Kidney epithelial cell (primary cell): ENCODE results near the gene ATP6V1G1. TPM values are rescaled to one million over a fixed set of nuclear protein-coding genes. Genes with fewer than 3 reads are reported as not detected.

Source experiments
- DNase-seq: peaks from one replicate; pipeline ENCODE4 v3.0.0-alpha.2; 2010; ENCODE audit warnings: low read depth
- H3K27me3 ChIP-seq: 2 replicates; pipeline ENCODE4 v1.6.0; 2011; ENCODE audit warnings: low read length; ENCODE audit not compliant: control insufficient read depth, insufficient read depth
- H3K36me3 ChIP-seq: 2 replicates; pipeline ENCODE4 v1.5.1; 2011; ENCODE audit warnings: low read length; ENCODE audit not compliant: control insufficient read depth, insufficient read depth
- H3K4me3 ChIP-seq: 2 replicates; pipeline ENCODE4 v1.5.1; 2011; ENCODE audit warnings: low read depth, mild to moderate bottlenecking, control low read depth, low read length
- CTCF ChIP-seq: IDR thresholded peaks from 2 replicates; pipeline ENCODE4 v1.5.1; 2011; ENCODE audit warnings: mild to moderate bottlenecking, moderate library complexity, low read length, control low read depth, inconsistent platforms; ENCODE audit not compliant: insufficient read depth, poor library complexity, severe bottlenecking
- total RNA-seq: library from RNA; depleted of rRNA; stranded (reverse); fragments of >200 nt; gene quantifications from 2 replicates; pipeline ENCODE4 v1.2.3, GENCODE V29; 2015

ATP6V1G1 gene
- total RNA-seq, 1 donor from 2014 or later, result 392 TPM

DNA sequence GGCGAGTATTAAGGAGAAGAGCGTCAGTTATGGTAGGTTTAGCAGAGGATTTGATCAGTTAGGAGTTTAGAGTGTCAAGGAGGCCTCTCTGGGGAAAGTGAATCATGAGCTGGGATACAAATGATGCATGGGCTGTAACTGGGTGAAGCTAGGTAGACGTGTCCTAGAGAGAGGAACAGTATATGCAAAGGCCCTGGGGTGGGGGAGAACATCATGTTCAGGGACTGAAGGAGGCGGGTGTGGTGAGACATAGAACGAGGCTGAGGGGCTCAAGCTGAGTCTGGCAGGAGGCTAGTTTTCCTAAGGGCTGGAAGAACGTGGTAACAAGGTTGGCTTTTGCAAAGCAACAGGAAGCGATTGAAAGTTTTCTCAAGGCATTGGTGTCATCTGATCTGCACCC, 34.0 kb downstream of the ATP6V1G1 start:
- no peaks in the 10 kb centered on the region for H3K36me3 ChIP-seq
- H3K27me3 ChIP-seq, result no peaks in the 10 kb centered on the region
- DNase-seq, result no peak
- no peak overlapping the region for H3K4me3 ChIP-seq
- TF ChIP-seq CTCF, result no peak

GRCh38 chr9:114621975-114622609, 34.5 kb downstream of the ATP6V1G1 start:
- no peak for TF ChIP-seq CTCF
- DNase-seq, result no peak
- H3K36me3 ChIP-seq, result no peaks in the 10 kb centered on the region
- H3K4me3 ChIP-seq, result no peak overlapping the region
- no peaks in the 10 kb centered on the region for H3K27me3 ChIP-seq

- Histone ChIP-seq H3K36me3 (no peaks in the 10 kb centered on the region), H3K4me3 (no peak overlapping the region), H3K27me3 (no peaks in the 10 kb centered on the region)
- TF ChIP-seq CTCF, result no peak
- no peak for DNase-seq
These were observed 37.1 kb downstream of the ATP6V1G1 start for GRCh38 chr9:114624677-114625076.

DNA sequence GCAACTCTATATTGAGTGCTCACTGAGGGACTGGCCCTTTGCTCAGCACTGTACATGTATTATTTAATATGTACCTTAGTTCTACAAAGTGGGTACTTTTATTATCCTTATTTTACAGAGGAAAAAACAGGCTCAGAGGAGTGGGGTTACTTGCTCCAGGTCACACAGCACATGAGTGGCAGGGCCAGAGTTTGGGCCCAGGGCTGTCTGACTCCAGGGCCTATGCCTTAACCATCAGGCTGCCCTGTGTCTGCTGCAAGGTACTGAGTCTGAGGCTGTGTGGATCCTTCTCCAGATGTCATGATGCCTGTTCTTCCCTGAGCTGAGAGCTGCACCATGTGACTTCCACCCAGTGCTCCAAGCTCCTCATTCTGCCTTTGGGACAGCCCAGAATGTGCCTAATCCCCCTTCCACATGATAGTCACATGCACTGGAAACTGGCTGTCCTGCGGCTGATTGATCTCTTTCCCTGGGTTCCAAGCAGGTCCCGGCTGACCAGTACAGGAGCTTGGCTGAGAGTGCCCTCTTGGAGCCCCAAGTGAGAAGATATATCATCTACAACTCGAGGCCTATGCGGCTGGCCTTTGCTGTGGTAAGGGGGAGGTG, 38.9 kb downstream of the ATP6V1G1 start:
- Histone ChIP-seq H3K4me3 (no peak overlapping the region), H3K36me3 (no peaks in the 10 kb centered on the region), H3K27me3 (no peaks in the 10 kb centered on the region)
- DNase-seq, result no peak
- TF ChIP-seq CTCF, result no peak

- no peaks in the 10 kb centered on the region for H3K36me3 ChIP-seq
- DNase-seq, result no peak
- TF ChIP-seq CTCF, result no peak
- no peak overlapping the region for H3K4me3 ChIP-seq
- H3K27me3 ChIP-seq, result no peaks in the 10 kb centered on the region
These were observed 40.0 kb downstream of the ATP6V1G1 start for GRCh38 chr9:114627553-114627952.
